T-helper 1 cell treated with Interleukin-12 subunit alpha and Interleukin-12 subunit beta and Interleukin-4 antibody, amounts not matched to agents 30 ng/mL and 1 ng/mL, for 36 hours (primary cell): ENCODE data around the gene TIAM1. TPM values are rescaled to one million over a fixed set of nuclear protein-coding genes. Genes with fewer than 3 reads are reported as not detected.

Experiments used
- intact Hi-C: fragments of 100-400 bp; cut with micrococcal nuclease; formaldehyde crosslinking; loops from one replicate; pipeline ENCODE4 v1.15.1; 2024
- total RNA-seq: library from RNA; stranded (reverse); gene quantifications from 2 replicates; pipeline ENCODE4 v1.2.3, GENCODE V29; 2022

Gene TIAM1
- total RNA-seq, 1 donor from 2014 or later, result 155 TPM

DNA sequence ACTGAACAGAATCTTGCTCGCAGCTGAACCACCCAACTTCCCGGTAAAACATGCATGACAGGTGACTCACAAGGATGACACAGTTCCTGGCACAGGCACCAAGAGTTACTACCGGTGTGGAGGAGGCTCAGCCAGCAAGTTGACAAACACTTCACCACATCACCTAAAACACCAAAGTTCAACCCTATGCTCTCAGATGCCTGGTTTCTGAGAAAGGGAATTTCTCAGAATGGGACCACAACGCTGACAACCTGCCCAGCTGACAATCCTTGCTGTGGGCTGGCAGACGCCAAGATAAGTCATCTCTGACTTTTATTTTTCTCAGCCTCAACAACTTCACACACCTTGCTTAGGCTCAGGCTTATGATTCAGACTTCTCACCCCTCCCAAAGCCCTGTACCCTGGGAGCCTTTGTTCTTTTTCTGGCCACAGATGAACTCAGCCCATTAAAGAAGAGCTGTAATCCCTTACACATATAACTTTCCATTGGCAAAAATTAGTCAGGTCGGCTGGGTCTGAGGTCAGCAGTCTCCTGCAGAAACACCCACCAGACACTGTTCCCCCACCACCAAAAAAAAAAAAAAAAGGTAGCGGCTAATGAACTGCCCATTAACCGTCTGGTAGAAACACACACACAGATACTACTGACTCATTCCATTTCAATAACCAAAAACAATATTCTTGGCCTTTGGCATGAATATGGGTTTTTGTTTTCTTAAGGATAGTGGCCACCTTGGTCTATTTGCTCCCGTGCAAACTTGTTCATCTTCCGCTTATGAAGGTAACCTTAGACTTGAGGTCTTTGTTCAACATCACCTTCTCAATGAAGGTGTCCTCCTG lies 10.8 kb upstream of the TIAM1 start:
- intact Hi-C loops, result loop anchor here (1.0 to 10.0 kb wide), 15 partner anchors 8 to 640 kb away; partner anchors contain the start of genes KRTAP21-3, SCAF4, SOD1 and TIAM1

DNA sequence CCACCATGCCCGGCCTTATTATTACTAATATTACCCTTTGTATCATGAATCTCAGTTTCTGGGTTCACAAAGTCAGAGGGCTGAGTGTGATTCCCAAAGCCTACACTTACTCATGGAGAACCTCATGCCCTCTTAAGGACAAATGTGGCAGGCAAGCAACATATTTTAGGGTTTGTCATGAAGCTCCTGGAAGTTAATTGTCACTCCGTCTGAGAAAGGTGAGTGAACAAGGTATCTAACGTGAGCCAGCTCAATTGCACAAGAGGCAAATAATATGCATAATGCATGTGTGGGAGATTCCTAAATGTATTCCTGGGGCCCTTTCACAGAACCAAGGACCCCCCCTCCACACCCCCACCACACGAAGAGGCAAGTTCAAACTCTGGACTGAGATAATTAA lies 10.1 kb upstream of the TIAM1 start:
- intact Hi-C loops, result loop anchor here (1.0 to 10.0 kb wide), 15 partner anchors 9 to 639 kb away; partner anchors contain the start of genes KRTAP21-3, SCAF4, SOD1 and TIAM1

DNA sequence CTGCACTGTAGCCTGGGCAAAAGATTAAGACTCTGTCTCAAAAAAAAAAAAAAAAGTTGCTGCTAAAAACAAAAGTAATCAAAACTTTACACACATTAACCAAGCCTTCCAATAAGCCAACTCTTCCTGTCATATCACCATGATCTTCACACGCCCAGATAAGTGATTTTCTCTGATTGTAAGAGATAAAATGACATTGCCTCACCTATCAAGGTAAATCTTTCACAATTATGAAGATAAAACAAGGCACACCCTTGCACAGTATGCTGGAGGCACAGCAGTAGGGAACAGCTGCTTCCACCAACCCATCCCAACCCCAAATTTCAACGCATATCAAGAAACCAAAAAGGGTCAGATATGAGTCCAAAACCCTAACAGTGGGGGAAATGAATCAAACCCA lies 8.8 kb upstream of the TIAM1 start:
- intact Hi-C loops, result loop anchor here (5.0 to 10.0 kb wide), 4 partner anchors 256 to 638 kb away; partner anchors contain the start of genes KRTAP21-3 and SCAF4

DNA sequence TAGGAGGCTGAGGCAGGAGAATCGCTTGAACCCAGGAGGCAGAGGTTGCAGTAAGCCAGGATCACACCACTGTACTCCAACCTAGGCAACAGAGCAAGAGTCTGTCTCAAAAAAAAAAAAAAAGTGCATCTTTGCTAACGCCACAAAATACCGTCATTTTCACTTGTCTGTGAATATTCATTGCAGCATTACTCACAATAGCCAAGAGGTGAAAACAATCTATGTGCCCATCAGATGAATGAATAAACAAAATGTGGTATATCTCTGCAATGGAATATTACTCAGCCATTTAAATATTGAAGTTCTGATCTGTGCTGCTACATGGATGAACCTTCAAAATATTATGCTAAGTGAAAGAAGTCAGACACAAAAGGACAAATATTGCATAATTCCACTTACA lies 7.9 kb upstream of the TIAM1 start:
- intact Hi-C loops, result loop anchor here (5.0 to 10.0 kb wide), 4 partner anchors 255 to 637 kb away; partner anchors contain the start of genes KRTAP21-3 and SCAF4

DNA sequence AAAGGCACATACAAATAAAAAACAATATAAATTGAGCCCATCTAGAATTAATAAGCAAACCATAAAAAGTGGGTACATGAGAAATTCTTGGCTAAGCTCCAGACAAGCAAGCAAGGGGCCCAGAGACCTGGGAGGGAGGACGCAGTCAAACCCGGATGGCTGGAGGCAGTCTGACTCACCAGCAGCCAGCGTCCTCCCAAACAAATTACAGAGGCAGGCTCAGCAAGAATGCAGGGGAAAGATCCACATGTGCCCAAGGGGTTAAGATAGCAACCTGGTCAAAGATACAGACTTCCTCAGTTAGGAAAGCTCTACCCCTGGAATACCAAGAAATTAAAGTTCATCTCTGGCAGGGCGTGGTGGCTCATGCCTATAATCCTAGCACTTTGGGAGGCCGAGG lies 7.4 kb upstream of the TIAM1 start:
- intact Hi-C loops, result loop anchor here (5.0 to 10.0 kb wide), 4 partner anchors 254 to 637 kb away; partner anchors contain the start of genes KRTAP21-3 and SCAF4

DNA sequence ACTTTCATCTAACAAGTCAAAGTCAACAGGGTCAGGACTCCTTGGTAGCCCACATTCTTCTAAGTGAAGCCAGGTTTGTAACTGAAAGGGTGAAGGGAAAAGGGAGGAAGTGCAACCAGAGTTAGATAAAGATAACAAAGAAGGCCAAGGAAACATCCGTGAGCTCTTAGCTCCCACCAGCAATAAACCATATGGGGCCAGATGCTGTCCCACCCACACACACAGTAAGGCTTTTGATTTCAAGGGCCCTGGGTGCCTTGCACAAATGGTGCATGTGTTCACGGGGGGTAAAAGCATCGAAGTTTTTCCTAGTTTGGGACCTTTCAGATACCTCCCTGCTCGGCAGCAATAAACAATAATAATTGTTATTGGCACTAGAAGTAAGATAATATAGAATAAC lies 5.1 kb upstream of the TIAM1 start:
- intact Hi-C loops, result no loop called here

DNA sequence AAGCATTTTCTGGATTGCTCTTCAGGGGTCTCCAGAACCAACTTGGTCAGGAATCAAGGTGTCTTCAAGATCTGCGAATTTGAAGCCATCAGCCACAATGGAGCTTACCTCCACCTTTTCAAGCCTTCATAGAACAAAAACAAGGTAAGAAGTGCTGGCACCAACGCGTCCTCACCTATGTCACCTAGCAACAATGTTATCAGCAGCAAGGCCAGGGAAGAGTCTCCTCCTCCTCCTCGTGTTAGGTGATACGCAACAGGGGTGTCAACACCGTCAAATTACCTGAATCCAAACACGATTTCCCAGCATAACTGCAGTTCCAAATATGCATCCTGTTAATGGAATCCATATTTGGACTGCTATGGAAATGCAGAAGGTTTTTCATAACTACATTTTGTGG lies 4.1 kb upstream of the TIAM1 start:
- intact Hi-C loops, result no loop called here

DNA sequence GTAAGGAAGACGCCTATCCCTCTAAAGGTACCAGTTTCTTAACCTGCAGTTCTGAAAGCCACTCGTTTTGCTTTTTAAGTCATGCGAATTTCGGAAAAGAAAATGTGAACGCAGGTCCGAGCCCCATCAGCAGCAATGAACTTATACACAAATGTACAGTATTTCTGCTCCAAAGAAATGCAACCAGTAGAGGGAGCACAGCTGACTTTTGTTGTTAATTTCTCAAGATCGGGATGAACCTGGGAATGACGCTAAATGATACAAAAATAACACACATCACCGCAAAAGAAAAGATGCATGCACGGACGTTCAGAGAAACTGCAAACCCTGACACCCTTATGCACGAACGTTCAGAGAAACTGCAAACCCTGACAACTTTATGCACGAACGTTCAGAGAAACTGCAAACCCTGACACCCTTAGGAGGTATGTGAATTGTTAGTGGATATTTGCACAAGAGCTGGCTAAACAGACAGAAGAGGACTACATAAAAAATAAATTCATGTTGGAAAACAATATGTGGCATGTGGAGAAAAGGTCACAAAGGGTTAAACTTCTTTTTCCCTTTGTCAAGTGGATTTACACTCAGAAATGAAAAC lies 3.5 kb upstream of the TIAM1 start:
- intact Hi-C loops, result loop anchor here (2.0 kb wide), 1 partner anchor 63 kb away; no protein-coding TSS in a partner anchor

DNA sequence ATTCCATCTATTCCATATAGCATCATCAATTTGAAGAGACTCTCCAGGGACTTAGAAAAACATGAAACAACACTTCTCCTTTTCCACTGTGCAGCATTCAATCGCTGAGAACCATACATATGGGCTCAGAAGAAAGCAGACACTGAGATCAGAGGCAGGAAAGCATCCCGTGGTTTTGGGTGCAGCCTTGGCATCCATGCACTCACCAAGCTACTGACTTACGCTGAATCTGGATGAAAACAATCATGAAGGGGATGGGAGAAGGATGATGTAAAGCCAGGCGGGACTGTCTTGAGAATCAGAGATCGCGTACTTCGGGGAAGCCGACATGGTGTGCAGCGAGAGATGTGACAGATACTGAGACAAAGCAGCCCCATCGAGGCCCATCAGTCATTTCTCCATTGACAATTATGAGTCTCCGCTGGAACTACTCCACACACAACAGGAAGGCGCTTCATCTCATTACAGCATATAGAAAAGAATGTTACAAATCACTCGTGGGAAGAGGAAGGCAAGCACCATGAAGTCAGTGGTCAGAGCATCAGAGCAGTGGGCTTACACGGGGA lies 2.3 kb upstream of the TIAM1 start:
- intact Hi-C loops, result loop anchor here (2.0 kb wide), 1 partner anchor 64 kb away; no protein-coding TSS in a partner anchor

DNA sequence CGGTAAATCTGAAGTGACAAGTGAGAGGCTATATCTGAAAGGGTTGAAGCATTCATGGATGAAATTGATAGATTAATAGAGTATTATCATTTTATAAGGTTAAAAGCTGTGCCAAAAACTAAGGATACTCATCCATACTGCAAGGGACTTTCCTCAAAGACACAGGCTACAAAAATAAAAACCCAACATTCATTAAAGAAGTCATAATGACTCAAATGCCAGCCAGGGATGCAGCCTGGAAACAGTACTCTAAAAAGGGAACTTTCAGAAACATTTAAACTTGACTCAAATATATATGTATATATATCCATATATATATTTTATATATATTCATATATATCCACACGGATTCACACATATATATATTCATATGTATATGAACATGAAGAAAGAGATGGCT lies 1.1 kb upstream of the TIAM1 start:
- intact Hi-C loops, result no loop called here

DNA sequence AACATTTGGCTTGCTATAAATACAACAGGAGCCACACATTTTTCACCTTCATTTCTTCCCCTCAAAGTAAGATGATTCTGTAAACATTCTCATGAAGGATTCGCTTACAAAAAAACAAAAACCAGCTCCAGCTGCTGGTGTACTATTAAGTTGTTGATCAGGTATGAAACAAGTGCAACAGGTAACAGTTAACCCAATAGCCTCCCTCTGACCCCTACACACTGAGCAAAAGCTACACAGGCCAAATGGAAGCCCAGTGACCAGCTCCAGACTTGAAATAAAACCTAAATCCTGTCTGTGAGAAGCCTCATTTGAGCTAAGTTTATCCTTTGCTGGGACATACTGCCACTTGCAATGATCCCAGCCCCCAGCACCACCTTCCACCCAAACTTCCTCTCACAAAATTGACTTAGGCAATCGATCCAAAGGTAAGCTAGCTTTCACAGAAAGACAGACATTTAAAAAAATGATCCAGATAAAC lies 991 bp downstream of the TIAM1 start:
- intact Hi-C loops, result loop anchor here (2.0 kb wide), 2 partner anchors 16 to 238 kb away; no protein-coding TSS in a partner anchor

DNA sequence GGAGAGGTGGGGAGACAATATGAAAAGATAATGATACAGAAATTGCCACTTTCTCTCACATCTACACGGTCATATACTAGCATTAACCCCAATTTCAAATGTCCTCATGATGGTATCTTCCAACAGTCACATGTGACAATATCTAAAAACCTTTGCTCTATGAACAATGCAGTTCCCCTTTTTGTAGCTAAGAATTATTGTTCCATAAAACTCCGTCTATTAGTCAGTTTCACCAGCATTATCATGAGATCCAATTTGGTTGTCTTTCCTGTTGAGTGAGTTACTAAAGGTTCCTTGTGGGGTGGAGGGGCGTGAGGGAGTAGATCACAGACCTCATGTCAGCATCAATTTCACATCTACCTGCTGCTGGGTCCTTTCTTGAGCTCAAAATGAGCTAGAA lies 1.7 kb downstream of the TIAM1 start:
- intact Hi-C loops, result loop anchor here (1.0 to 2.0 kb wide), 3 partner anchors 16 to 238 kb away; no protein-coding TSS in a partner anchor

DNA sequence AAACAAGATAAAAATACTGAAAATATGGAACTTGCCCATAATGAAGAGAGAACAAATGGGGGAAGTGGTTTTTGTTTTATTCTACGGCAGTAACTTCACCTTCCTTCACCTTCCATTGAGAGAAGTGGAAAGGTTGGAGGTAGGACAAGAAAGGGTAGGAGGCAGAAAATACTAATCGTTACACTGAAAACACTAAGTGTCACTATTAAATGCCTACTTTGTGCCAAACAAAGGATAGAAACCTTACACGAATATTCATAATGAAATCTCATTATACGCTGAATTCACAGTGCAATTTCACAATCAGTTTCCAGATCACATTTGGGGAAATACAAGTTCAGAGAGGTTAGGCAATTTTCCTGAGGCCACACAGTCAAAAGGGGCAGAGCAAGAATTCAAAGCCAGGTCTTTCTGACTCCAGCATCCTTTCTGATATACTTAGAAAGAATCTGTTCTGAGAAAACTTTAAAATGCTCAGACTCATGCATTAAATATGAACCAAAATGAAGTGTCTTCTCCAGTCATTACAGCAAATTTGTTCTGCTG lies 3.0 kb downstream of the TIAM1 start:
- intact Hi-C loops, result no loop called here

DNA sequence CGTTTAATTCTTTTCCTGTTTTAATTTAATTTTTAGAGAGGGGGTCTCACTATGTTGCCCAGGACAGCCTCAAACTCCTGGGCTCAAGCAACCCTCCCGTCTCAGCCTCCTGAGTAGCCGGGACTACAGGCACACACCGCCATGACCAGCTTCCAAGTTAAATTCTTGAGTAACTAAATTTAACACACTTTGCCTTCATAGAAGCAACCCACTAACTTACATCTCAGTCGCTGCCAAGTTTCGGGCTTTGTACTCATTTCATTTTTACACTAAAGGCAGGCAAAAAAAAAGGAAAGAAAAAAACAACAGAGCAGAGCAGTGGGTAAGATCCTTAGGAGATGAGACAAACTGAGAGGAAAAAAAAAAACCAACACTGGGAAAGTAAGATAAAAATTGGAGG lies 3.5 kb downstream of the TIAM1 start:
- intact Hi-C loops, result no loop called here

DNA sequence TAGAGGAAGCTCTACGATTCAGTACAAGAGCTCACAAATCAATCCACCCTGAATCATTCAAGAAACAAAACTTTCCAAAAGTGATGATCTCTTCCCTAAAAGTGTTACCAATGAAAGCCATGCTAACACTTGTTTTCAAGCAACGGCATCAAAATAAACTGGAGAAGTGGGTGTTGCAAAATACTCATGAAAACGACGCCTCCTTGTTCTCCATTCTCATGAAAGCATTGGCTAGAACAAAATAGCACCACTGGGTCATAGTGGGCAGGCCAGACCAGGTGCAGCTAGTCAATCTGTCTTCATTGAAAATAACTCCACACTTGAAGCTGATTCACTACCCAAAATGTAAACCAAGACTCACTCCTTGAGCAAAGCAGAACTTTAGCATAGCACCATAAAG lies 4.3 kb downstream of the TIAM1 start:
- intact Hi-C loops, result no loop called here

DNA sequence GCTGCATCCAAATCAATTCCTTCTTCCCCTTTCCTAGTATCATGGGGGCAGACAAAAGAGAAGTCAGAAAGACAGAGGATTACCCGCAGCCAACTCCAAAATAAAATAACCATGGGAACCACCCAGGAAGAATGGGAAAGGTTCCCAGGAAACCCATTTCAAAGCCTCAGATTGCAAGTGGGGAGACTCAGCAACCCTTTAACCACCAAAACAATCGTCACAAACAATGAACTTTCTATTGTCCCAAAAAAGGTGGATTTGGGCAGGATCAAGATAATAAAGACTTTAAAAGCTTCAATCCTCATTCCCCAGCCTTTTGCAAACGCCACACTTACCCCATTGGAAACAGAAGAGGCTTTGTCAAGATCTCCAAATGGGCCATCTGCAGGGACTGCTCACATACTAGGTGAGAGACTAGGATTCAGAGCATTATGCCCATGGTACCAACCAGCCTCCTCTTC lies 5.1 kb downstream of the TIAM1 start:
- intact Hi-C loops, result no loop called here

DNA sequence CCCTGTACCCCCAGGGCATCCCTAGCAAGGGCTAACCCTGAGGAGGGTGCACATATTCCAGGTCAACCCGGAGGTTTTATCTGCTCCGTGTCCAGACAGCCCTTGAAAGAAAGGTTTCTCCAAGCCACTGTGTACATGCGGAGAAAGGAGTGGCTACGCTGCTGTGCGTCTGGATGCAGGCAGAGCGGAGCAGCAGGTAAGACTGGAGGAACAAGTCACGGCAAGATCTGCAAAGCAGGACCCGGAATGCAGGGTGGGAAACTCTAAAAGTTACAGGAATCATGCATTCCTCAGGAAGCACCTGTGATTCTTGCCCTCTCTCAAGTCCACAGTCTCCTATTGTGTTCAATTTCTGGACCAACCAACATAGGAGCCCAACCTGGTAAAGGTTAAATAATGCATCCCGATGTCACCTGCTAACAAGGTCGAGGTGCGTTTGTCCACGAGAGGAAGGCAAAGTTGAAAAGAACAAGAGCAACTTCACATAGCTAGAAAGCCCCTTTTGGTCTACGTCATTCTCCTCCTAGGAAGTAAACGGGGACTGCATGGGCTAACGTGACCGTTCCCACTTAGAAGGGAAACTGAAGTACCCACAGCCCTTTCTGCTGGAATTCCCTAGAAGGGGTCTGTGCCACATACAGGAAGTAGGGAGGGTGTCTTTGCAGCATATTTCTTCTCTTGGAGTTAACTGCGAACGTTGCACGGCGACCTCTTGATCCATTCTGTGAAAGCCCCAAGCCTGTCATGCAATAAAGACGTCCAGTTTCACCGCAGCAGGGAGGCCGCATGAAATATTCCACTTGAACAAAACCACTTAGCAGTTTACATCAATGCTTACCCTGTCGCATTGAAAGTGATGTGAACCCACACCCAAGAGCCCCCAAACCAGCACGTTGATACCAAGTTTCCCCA lies 5.8 kb downstream of the TIAM1 start:
- intact Hi-C loops, result no loop called here

DNA sequence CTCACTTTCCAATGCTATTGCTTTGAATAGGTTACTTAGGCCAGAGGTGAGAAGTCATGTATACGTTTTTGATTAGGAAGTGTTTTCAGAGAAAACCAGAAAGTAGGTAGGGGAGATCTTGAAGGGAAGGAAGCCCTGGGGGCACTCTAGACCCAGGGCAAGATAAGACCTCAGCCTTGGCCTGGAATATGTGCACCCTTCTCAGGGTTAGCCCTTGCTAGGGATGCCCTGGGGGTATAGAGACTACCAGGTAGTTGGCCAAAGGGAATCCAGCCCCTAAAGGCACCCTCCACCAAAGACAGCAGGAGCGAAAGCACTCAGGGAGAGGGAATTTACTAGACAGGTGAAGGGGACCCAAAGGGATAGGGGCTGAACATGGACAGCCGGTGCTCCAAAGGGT lies 7.0 kb downstream of the TIAM1 start:
- intact Hi-C loops, result no loop called here

DNA sequence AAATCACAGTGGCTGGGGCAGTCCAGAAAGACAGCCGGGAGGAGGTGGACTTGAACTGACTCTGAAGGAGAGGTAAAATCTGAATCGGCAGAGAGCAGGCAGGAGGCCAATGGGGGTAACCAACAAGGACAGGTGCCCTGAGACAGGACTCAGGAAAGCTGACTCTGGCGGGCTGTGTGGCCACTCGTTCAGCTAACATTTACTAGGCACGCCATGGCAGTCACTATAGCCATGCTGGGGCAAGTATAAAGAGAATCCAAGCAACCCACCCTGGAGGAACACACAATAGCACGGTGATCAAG lies 7.4 kb downstream of the TIAM1 start:
- intact Hi-C loops, result loop anchor here (1.0 kb wide), 2 partner anchors 8 to 10 kb away; partner anchors contain the start of gene TIAM1
